IMR-90 (cell line): ENCODE results near the gene MAGEB1. TPM values are rescaled to one million over a fixed set of nuclear protein-coding genes. Genes with fewer than 3 reads are reported as not detected.

Experiments used
- ATAC-seq: fragments of 200-7000 bp; cut with Tn5 transposase; 2 replicates; pipeline ENCODE4 v1.9.1; 2020; ENCODE audit warnings: low read depth, mild to moderate bottlenecking, moderate library complexity
- BruUV-seq: library from RNA; stranded (reverse); fragments of 400-500 nt; replicated peaks from 2 replicates; lab custom pipeline; 2021; lab: Mats Ljungman, UMichigan
- CTCF ChIA-PET: fragments of 300-600 bp; formaldehyde crosslinking; extraction: SDS; loops from one replicate; lab custom pipeline; 2021; ENCODE audit warnings: antibody characterized with exemption; lab: Yijun Ruan, JAX
- POLR2A ChIA-PET: fragments of 300-600 bp; sonication (Branson Sonifier 250); formaldehyde crosslinking; loops from one replicate; lab custom pipeline; 2022; ENCODE audit warnings: antibody characterized with exemption; ENCODE audit not compliant: unreplicated experiment; lab: Charles Lee
- DNase-seq: peaks from one replicate; pipeline ENCODE4 v3.0.0; 2013
- H2AFZ ChIP-seq: replicated peaks from 2 replicates; pipeline ENCODE3; 2013; ENCODE audit warnings: low read length, mild to moderate bottlenecking; ENCODE audit not compliant: poor library complexity
- H2AK5ac ChIP-seq: 2 replicates; pipeline ENCODE4 v1.6.1; 2013; ENCODE audit warnings: low read depth, low read length, inconsistent platforms
- H2AK9ac ChIP-seq: replicated peaks from 2 replicates; pipeline ENCODE3; 2013; ENCODE audit warnings: mild to moderate bottlenecking, low read depth, low read length, moderate library complexity; ENCODE audit not compliant: poor library complexity
- H2BK120ac ChIP-seq: 2 replicates; pipeline ENCODE4 v1.6.1; 2013; ENCODE audit warnings: low read depth, low read length, inconsistent platforms
- H2BK15ac ChIP-seq: 3 replicates; pipeline ENCODE4 v1.6.1; 2013; ENCODE audit warnings: low read depth, low read length, inconsistent platforms
- H2BK20ac ChIP-seq: 2 replicates; pipeline ENCODE4 v1.6.1; 2013; ENCODE audit warnings: low read depth, mild to moderate bottlenecking, inconsistent platforms, low read length, moderate library complexity
- H2BK5ac ChIP-seq: 2 replicates; pipeline ENCODE4 v1.6.1; 2013; ENCODE audit warnings: mild to moderate bottlenecking, low read depth, low read length, inconsistent platforms; ENCODE audit not compliant: poor library complexity, severe bottlenecking
- H3K14ac ChIP-seq: replicated peaks from 2 replicates; pipeline ENCODE4 v1.6.1; 2013; ENCODE audit warnings: low read depth, low read length, inconsistent platforms
- H3K18ac ChIP-seq: 2 replicates; pipeline ENCODE4 v1.6.1; 2013; ENCODE audit warnings: low read depth, low read length, control low read depth
- H3K23ac ChIP-seq: 2 replicates; pipeline ENCODE4 v1.6.1; 2013; ENCODE audit warnings: low read depth, low read length, inconsistent platforms
- H3K27ac ChIP-seq: 2 replicates; pipeline ENCODE4 v1.5.1; 2013; ENCODE audit warnings: mild to moderate bottlenecking, control low read depth, low read length; ENCODE audit not compliant: insufficient read depth
- H3K27me3 ChIP-seq: 2 replicates; pipeline ENCODE4 v1.6.1; 2013; ENCODE audit warnings: low read length; ENCODE audit not compliant: control insufficient read depth, insufficient read depth
- H3K36me3 ChIP-seq: 2 replicates; pipeline ENCODE4 v1.6.1; 2013; ENCODE audit warnings: low read length, mixed read lengths; ENCODE audit not compliant: control insufficient read depth, insufficient read depth
- H3K4ac ChIP-seq: 2 replicates; pipeline ENCODE4 v1.6.1; 2013; ENCODE audit warnings: low read depth, low read length, inconsistent platforms
- H3K4me1 ChIP-seq: 2 replicates; pipeline ENCODE4 v1.6.1; 2013; ENCODE audit warnings: low read length, mixed read lengths; ENCODE audit not compliant: control insufficient read depth, insufficient read depth
- H3K4me2 ChIP-seq: 2 replicates; pipeline ENCODE4 v1.6.1; 2013; ENCODE audit warnings: low read depth, mild to moderate bottlenecking, control low read depth, low read length, moderate library complexity
- H3K4me3 ChIP-seq: 2 replicates; pipeline ENCODE4 v1.5.1; 2013; ENCODE audit warnings: low read depth, mild to moderate bottlenecking, control low read depth, low read length, moderate library complexity; ENCODE audit not compliant: insufficient read depth
- H3K56ac ChIP-seq: 2 replicates; pipeline ENCODE4 v1.6.1; 2013; ENCODE audit warnings: low read length, inconsistent platforms; ENCODE audit not compliant: insufficient read depth; ENCODE audit errors: extremely low read depth
- H3K79me1 ChIP-seq, 2 experiments: 2 replicates each; pipeline ENCODE4 v1.6.1; 2013; ENCODE audit warnings: low read length in 2 of 2, inconsistent platforms in 1 of 2, low read depth in 1 of 2
- H3K9ac ChIP-seq: 2 replicates; pipeline ENCODE4 v1.6.1; 2013; ENCODE audit warnings: low read depth, low read length, control low read depth
- H3K9me1 ChIP-seq: 2 replicates; pipeline ENCODE4 v1.6.1; 2013; ENCODE audit warnings: low read length, inconsistent platforms; ENCODE audit not compliant: insufficient read depth
- H3K9me3 ChIP-seq: 2 replicates; pipeline ENCODE4 v1.6.1; 2013; ENCODE audit warnings: low read length; ENCODE audit not compliant: control insufficient read depth, insufficient read depth
- H4K20me1 ChIP-seq: 2 replicates; pipeline ENCODE4 v1.6.1; 2013; ENCODE audit warnings: low read length, inconsistent platforms; ENCODE audit not compliant: insufficient read depth
- H4K5ac ChIP-seq: 2 replicates; pipeline ENCODE4 v1.6.1; 2013; ENCODE audit warnings: mild to moderate bottlenecking, low read depth, low read length, control low read depth
- H4K8ac ChIP-seq, 2 experiments: 2 replicates each; pipeline ENCODE4 v1.6.1; 2013; ENCODE audit warnings: low read depth in 2 of 2, low read length in 2 of 2, control low read depth in 1 of 2, inconsistent platforms in 1 of 2
- H4K91ac ChIP-seq: 2 replicates; pipeline ENCODE4 v1.6.1; 2013; ENCODE audit warnings: low read depth, low read length, inconsistent platforms; ENCODE audit not compliant: insufficient read depth
- BHLHE40 ChIP-seq: fragments of 150-350 bp; IDR thresholded peaks from 2 replicates; pipeline ENCODE4 v1.6.1; 2016; ENCODE audit warnings: mild to moderate bottlenecking, low read depth, low read length
- CEBPB ChIP-seq: IDR thresholded peaks from 2 replicates; pipeline ENCODE4 v1.6.1; 2012; ENCODE audit warnings: low read depth, low read length, improper control_type of control experiment
- CHD1 ChIP-seq: IDR thresholded peaks from 2 replicates; pipeline ENCODE4 v1.6.1; 2012; ENCODE audit warnings: low read depth, low read length, improper control_type of control experiment
- FOS ChIP-seq: fragments of 150-350 bp; IDR thresholded peaks from 2 replicates; pipeline ENCODE4 v1.6.1; 2016; ENCODE audit warnings: low read depth, low read length
- MAFK ChIP-seq: IDR thresholded peaks from 2 replicates; pipeline ENCODE4 v1.6.1; 2012; ENCODE audit warnings: low read depth, low read length, improper control_type of control experiment
- MAZ ChIP-seq: IDR thresholded peaks from 2 replicates; pipeline ENCODE4 v1.6.1; 2012; ENCODE audit warnings: low read depth, mild to moderate bottlenecking, low read length, improper control_type of control experiment, moderate library complexity, borderline replicate concordance
- MXI1 ChIP-seq: IDR thresholded peaks from 2 replicates; pipeline ENCODE4 v1.6.1; 2012; ENCODE audit warnings: low read depth, mild to moderate bottlenecking, low read length, moderate library complexity, borderline replicate concordance
- RFX5 ChIP-seq: IDR thresholded peaks from 2 replicates; pipeline ENCODE4 v1.8.0; 2012; ENCODE audit warnings: low read depth, mild to moderate bottlenecking, low read length, moderate library complexity
- SMC3 ChIP-seq: fragments of 150-350 bp; IDR thresholded peaks from 2 replicates; pipeline ENCODE4 v1.6.1; 2016; ENCODE audit warnings: low read depth, mild to moderate bottlenecking, antibody characterized with exemption, low read length, moderate library complexity
- USF2 ChIP-seq: fragments of 150-350 bp; IDR thresholded peaks from 2 replicates; pipeline ENCODE4 v1.6.1; 2017; ENCODE audit warnings: mild to moderate bottlenecking, antibody characterized with exemption, low read length, low read depth
- WGBS, 2 experiments: methylation state at CpG; one replicate each; pipeline versions ENCODE4 v1.1.5 to v1.1.7; 2013; ENCODE audit warnings: missing lambda C conversion rate in 2 of 2; ENCODE audit not compliant: insufficient read length in 1 of 2; ENCODE audit errors: extremely low coverage in 2 of 2; 5-methylcytosine and 5-hydroxymethylcytosine counted together
- dilution Hi-C: fragments of 300-500 bp; cut with HindIII; formaldehyde crosslinking; loops from one replicate; pipeline ENCODE4 v1.14.3; 2018; ENCODE audit warnings: low sequenced_read_pairs; ENCODE audit not compliant: unreplicated experiment
- in situ Hi-C: fragments of 300-500 bp; cut with MboI; formaldehyde crosslinking; loops from 3 replicates; pipeline ENCODE4 v1.14.3; 2019; ENCODE audit warnings: low sequenced_read_pairs, inconsistent platforms, mixed read lengths
- intact Hi-C: fragments of 100-400 bp; cut with micrococcal nuclease; formaldehyde crosslinking; loops from 2 replicates; pipeline ENCODE4 v1.10.0; 2022
- polyA plus RNA-seq, 3 experiments: library from polyadenylated mRNA; depleted of rRNA; stranded (reverse); fragments of >200 nt; gene quantifications; 2 replicates each; pipeline ENCODE4 v1.2.3, GENCODE V29; 2012; ENCODE audit warnings: low replicate concordance in 1 of 3
- total RNA-seq: library from RNA; depleted of rRNA; stranded (reverse); fragments of >200 nt; gene quantifications from 2 replicates; pipeline ENCODE4 v1.2.3, GENCODE V29; 2012
- TF ChIP-seq, protein P1 (sequence below): conservative IDR thresholded peaks from 2 replicates; pipeline ENCODE4 v1.5.1; 2012; ENCODE audit warnings: mild to moderate bottlenecking, low read depth, low read length, improper control_type of control experiment
- TF ChIP-seq, protein P2 (sequence below): fragments of 150-350 bp; IDR thresholded peaks from 2 replicates; pipeline ENCODE4 v1.6.1; 2016; ENCODE audit warnings: low read depth, mild to moderate bottlenecking, low read length, moderate library complexity, borderline replicate concordance

MAGEB1 gene
- total and polyA plus RNA-seq, 2 of the 4 experiments (the other 2 are of a cell fraction) = not detected

DNA sequence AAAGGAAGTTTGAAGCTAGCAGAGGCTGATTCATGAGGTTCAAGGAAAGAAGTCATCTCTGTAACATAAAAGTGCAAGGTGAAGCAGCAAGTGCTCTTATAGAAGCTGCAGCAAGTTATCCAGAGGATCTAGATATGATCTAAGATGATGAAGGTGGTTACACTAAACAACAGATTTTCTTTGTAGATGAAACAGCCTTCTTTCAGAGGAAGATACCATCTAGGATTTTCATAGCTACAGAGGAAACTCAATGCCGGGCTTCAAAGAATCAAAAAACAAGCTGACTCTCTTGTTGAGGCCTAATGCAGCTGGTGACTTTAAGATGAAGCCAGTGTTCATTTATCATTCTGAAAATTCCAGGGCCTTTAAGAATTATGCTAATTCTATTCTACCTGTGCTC is 33.5 kb downstream of the MAGEB1 start:
- no peak overlapping the region for H3K27ac ChIP-seq
- no peak for ATAC-seq
- intact Hi-C loops (no loop called here), in situ Hi-C loops (no loop called here), dilution Hi-C loops (no loop called here)
- no peaks in the 10 kb centered on the region for H3K9me3 ChIP-seq
- H2AFZ ChIP-seq = no peak overlapping the region
- no peak overlapping the region for H4K5ac ChIP-seq
- H3K4me2 ChIP-seq = no peak overlapping the region
- H2BK120ac ChIP-seq = no peak overlapping the region
- H3K4me1 ChIP-seq = peaks cover 4% of the 10 kb centered on the region; the same call in 1 of the 2 replicates
- no peaks in the 10 kb centered on the region for H4K20me1 ChIP-seq
- no peak overlapping the region for H2BK20ac ChIP-seq
- no peak overlapping the region for H2AK5ac ChIP-seq
- H2BK15ac ChIP-seq = no peak overlapping the region
- no peaks in the 10 kb centered on the region for H3K36me3 ChIP-seq
- no peak overlapping the region for H3K4me3 ChIP-seq
- TF ChIP-seq, protein P1, sequence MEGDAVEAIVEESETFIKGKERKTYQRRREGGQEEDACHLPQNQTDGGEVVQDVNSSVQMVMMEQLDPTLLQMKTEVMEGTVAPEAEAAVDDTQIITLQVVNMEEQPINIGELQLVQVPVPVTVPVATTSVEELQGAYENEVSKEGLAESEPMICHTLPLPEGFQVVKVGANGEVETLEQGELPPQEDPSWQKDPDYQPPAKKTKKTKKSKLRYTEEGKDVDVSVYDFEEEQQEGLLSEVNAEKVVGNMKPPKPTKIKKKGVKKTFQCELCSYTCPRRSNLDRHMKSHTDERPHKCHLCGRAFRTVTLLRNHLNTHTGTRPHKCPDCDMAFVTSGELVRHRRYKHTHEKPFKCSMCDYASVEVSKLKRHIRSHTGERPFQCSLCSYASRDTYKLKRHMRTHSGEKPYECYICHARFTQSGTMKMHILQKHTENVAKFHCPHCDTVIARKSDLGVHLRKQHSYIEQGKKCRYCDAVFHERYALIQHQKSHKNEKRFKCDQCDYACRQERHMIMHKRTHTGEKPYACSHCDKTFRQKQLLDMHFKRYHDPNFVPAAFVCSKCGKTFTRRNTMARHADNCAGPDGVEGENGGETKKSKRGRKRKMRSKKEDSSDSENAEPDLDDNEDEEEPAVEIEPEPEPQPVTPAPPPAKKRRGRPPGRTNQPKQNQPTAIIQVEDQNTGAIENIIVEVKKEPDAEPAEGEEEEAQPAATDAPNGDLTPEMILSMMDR = no peak
- TF ChIP-seq RFX5 (no peak), USF2 (no peak), BHLHE40 (no peak), CHD1 (no peak), MAZ (no peak), SMC3 (no peak), CEBPB (no peak), MXI1 (no peak), FOS (no peak), MAFK (no peak)
- TF ChIP-seq, protein P2, sequence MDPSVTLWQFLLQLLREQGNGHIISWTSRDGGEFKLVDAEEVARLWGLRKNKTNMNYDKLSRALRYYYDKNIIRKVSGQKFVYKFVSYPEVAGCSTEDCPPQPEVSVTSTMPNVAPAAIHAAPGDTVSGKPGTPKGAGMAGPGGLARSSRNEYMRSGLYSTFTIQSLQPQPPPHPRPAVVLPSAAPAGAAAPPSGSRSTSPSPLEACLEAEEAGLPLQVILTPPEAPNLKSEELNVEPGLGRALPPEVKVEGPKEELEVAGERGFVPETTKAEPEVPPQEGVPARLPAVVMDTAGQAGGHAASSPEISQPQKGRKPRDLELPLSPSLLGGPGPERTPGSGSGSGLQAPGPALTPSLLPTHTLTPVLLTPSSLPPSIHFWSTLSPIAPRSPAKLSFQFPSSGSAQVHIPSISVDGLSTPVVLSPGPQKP = no peak
- H2AK9ac ChIP-seq = no peak overlapping the region
- H2BK5ac ChIP-seq = no peak overlapping the region
- H3K9ac ChIP-seq = no peak overlapping the region
- no peaks in the 10 kb centered on the region; the same call in 1 of the 2 replicates for H3K9me1 ChIP-seq
- POLR2A ChIA-PET = no interaction called here
- no TSS peak for BruUV-seq
- H3K14ac ChIP-seq = no peak overlapping the region
- no peak overlapping the region for H4K91ac ChIP-seq
- H3K56ac ChIP-seq = no peak overlapping the region
- no peak for DNase-seq
- CTCF ChIA-PET = no interaction called here
- no peak overlapping the region for H3K23ac ChIP-seq
- no peak overlapping the region for H4K8ac ChIP-seq
- no peak overlapping the region for H3K18ac ChIP-seq
- no peak overlapping the region for H3K4ac ChIP-seq
- no peaks in the 10 kb centered on the region for H3K27me3 ChIP-seq
- no peaks in the 10 kb centered on the region for H3K79me1 ChIP-seq
- no CpG with 5 or more reads among the region's 1 CpG for WGBS, 2 experiments
